Measurements from ENCODE around the gene RTTN. TPM values are rescaled to one million over a fixed set of nuclear protein-coding genes. Genes with fewer than 3 reads are reported as not detected.
"Not testable (repeated sequence)": the region's sequence is repeated elsewhere in the genome, so short reads cannot be mapped to it uniquely, and the experiment has no call there.

Gene RTTN
- total RNA-seq, 1 donor from 2014 or later: 10.6 TPM

DNA sequence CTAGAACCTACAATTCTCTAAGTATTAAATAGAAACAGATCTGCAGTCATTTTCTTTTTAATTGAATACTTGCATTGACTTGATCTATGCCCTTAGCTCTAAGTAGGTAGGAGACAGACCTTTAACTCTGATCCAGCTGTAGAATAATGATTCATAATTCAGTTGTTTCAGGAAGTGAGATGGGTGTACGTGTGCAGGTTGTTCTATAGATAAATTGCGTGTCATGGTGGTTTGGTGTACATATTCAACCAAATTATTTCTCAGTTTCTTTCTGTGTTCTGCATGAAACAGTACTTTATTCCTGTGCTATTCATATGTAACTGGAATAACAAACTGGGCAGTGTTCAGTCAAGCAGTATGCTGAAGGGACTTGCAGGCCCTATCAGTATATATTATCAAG lies 223.5 kb downstream of the RTTN start:
- Histone ChIP-seq H3K27me3 (ENCODE audit: low read depth) (no peaks in the 10 kb centered on the region), H3K36me3 (peaks cover 24% of the 10 kb centered on the region), H3K9me3 (replicated peaks) (peaks cover 12% of the 10 kb centered on the region), H3K4me3 (no peak overlapping the region), H3K4me1 (peaks cover 24% of the 10 kb centered on the region), H3K27ac (replicated peaks) (no peak overlapping the region)
- TF ChIP-seq CTCF (IDR thresholded peaks at IDR 0.05; ENCODE audit: borderline replicate concordance): no peak
- intact Hi-C loops (cut with micrococcal nuclease): no loop called here
- no peak for DNase-seq

GRCh38 chr18:69980982-69981804 lies 224.3 kb downstream of the RTTN start:
- no peak for DNase-seq
- Histone ChIP-seq H3K4me3 (no peak overlapping the region), H3K4me1 (peaks cover 24% of the 10 kb centered on the region), H3K9me3 (replicated peaks) (peaks cover 18% of the 10 kb centered on the region), H3K27me3 (ENCODE audit: low read depth) (no peaks in the 10 kb centered on the region), H3K27ac (replicated peaks) (no peak overlapping the region), H3K36me3 (peaks cover 21% of the 10 kb centered on the region)
- TF ChIP-seq CTCF (IDR thresholded peaks at IDR 0.05; ENCODE audit: borderline replicate concordance): no peak
- intact Hi-C loops (cut with micrococcal nuclease): no loop called here

DNA sequence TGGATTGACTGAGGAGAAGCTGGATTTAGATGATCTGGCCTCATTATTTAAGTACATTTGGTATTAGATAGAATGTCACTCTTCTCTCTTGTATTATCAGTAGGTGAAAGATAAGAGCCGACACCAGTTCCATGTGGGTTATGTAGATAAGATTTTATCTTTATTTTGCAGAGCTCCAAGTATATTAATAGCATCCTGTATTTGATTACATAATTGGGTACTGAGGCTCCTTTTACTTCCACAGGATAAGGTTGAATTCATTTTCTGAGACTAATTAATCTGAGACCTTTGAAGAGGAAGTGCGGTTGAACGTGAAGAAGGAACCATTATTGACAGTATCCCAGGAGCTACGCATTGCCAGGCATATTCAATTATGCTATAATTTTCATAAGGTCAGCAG lies 225.0 kb downstream of the RTTN start:
- no peak overlapping the region for H3K27ac ChIP-seq (replicated peaks)
- no peak overlapping the region for H3K4me3 ChIP-seq
- H3K9me3 ChIP-seq (replicated peaks): peaks cover 25% of the 10 kb centered on the region
- no peak for TF ChIP-seq CTCF (IDR thresholded peaks at IDR 0.05; ENCODE audit: borderline replicate concordance)
- H3K4me1 ChIP-seq: peaks cover 24% of the 10 kb centered on the region
- intact Hi-C loops (cut with micrococcal nuclease): no loop called here
- peaks cover 20% of the 10 kb centered on the region for H3K36me3 ChIP-seq
- H3K27me3 ChIP-seq (ENCODE audit: low read depth): no peaks in the 10 kb centered on the region
- no peak for DNase-seq

GRCh38 chr18:69978732-69979715 lies 226.5 kb downstream of the RTTN start:
- TF ChIP-seq CTCF (IDR thresholded peaks at IDR 0.05; ENCODE audit: borderline replicate concordance): no peak
- H3K4me3 ChIP-seq: no peak overlapping the region
- no peak overlapping the region for H3K27ac ChIP-seq (replicated peaks)
- intact Hi-C loops (cut with micrococcal nuclease): no loop called here
- H3K4me1 ChIP-seq: peaks cover 24% of the 10 kb centered on the region
- no peaks in the 10 kb centered on the region for H3K27me3 ChIP-seq (ENCODE audit: low read depth)
- peaks cover 17% of the 10 kb centered on the region for H3K36me3 ChIP-seq
- peaks cover 40% of the 10 kb centered on the region for H3K9me3 ChIP-seq (replicated peaks)
- no peak for DNase-seq

- H3K4me1 ChIP-seq; H3K27me3 ChIP-seq (ENCODE audit: low read depth); H3K27ac ChIP-seq (replicated peaks); H3K4me3 ChIP-seq; DNase-seq; intact Hi-C loops (cut with micrococcal nuclease): not testable (repeated sequence)
- H3K36me3 ChIP-seq: peaks cover 17% of the 10 kb centered on the region
- H3K9me3 ChIP-seq (replicated peaks): peaks cover 63% of the 10 kb centered on the region
These were observed 230.2 kb downstream of the RTTN start for GRCh38 chr18:69975294-69975693.
